OCI-LY1 (cell line): Measurements from ENCODE around the gene PCDHGA3.

Experiments used
- CTCF ChIP-seq: fragments of 200-600 bp; sonication (generic), shearing (Covaris generic); IDR thresholded peaks from 2 replicates; pipeline ENCODE4 v1.5.1; 2017; ENCODE audit warnings: mild to moderate bottlenecking, antibody characterized with exemption, low read length, moderate library complexity, mixed read lengths
- EZH2 ChIP-seq: fragments of 200-600 bp; sonication (generic), shearing (Covaris generic); IDR thresholded peaks from 2 replicates; pipeline ENCODE4 v1.8.0; 2017; ENCODE audit warnings: borderline replicate concordance, mixed run types, mild to moderate bottlenecking, antibody characterized with exemption, low read length, moderate library complexity, mixed read lengths

GRCh38 chr5:141319699-141320098 is 23.9 kb upstream of the PCDHGA3 start:
- TF ChIP-seq CTCF (no peak), EZH2 (no peak)
